H9 (cell line): ENCODE measurements around the gene PPP5C. TPM values are rescaled to one million over a fixed set of nuclear protein-coding genes. Genes with fewer than 3 reads are reported as not detected.

ENCODE experiments used
- DNase-seq: peaks from one replicate; pipeline ENCODE4 v3.0.0-alpha.2; 2017
- H2AFZ ChIP-seq: one replicate; pipeline ENCODE4 v1.6.1; 2013; ENCODE audit warnings: mild to moderate bottlenecking, low read length, control low read depth, moderate library complexity
- H2AK5ac ChIP-seq: 2 replicates; pipeline ENCODE4 v1.6.1; 2013; ENCODE audit warnings: low read length, control low read depth, mixed read lengths; ENCODE audit not compliant: insufficient read length
- H2BK120ac ChIP-seq: one replicate; pipeline ENCODE4 v1.6.1; 2013; ENCODE audit warnings: low read depth, mild to moderate bottlenecking, low read length, control low read depth, inconsistent platforms; ENCODE audit not compliant: poor library complexity, severe bottlenecking
- H2BK12ac ChIP-seq: 2 replicates; pipeline ENCODE4 v1.6.1; 2013; ENCODE audit warnings: low read length, control low read depth, mixed read lengths, low read depth; ENCODE audit not compliant: insufficient read length
- H2BK15ac ChIP-seq: 2 replicates; pipeline ENCODE4 v1.6.1; 2013; ENCODE audit warnings: low read depth, low read length, control low read depth
- H2BK20ac ChIP-seq: one replicate; pipeline ENCODE4 v1.6.1; 2013; ENCODE audit warnings: low read depth, mild to moderate bottlenecking, low read length, control low read depth, inconsistent platforms; ENCODE audit not compliant: poor library complexity, severe bottlenecking
- H2BK5ac ChIP-seq: 2 replicates; pipeline ENCODE4 v1.6.1; 2013; ENCODE audit warnings: low read length, control low read depth, mixed read lengths; ENCODE audit not compliant: insufficient read length
- H3K14ac ChIP-seq: 2 replicates; pipeline ENCODE4 v1.6.1; 2013; ENCODE audit warnings: low read length, control low read depth; ENCODE audit not compliant: insufficient read depth
- H3K18ac ChIP-seq: 2 replicates; pipeline ENCODE4 v1.6.1; 2013; ENCODE audit warnings: low read depth, mild to moderate bottlenecking, mixed read lengths, low read length, control low read depth; ENCODE audit not compliant: insufficient read length
- H3K23ac ChIP-seq: 2 replicates; pipeline ENCODE4 v1.6.1; 2013; ENCODE audit warnings: low read length, control low read depth, mixed read lengths, low read depth; ENCODE audit not compliant: insufficient read length
- H3K23me2 ChIP-seq: 2 replicates; pipeline ENCODE4 v1.6.1; 2013; ENCODE audit warnings: low read depth, mild to moderate bottlenecking, mixed read lengths, low read length, control low read depth; ENCODE audit not compliant: insufficient read length, poor library complexity, severe bottlenecking
- H3K27ac ChIP-seq: 2 replicates; pipeline ENCODE4 v1.5.1; 2013; ENCODE audit warnings: low read length, control low read depth, mixed read lengths, low read depth; ENCODE audit not compliant: insufficient read length
- H3K27me3 ChIP-seq: 2 replicates; pipeline ENCODE4 v1.6.1; 2013; ENCODE audit warnings: low read length, control low read depth, inconsistent platforms; ENCODE audit not compliant: insufficient read depth
- H3K4ac ChIP-seq: 2 replicates; pipeline ENCODE4 v1.6.1; 2013; ENCODE audit warnings: low read depth, mild to moderate bottlenecking, control low read depth, inconsistent platforms, low read length, moderate library complexity
- H3K4me1 ChIP-seq: 2 replicates; pipeline ENCODE4 v1.6.1; 2013; ENCODE audit warnings: low read length, control low read depth, inconsistent platforms; ENCODE audit not compliant: insufficient read depth
- H3K4me2 ChIP-seq: 2 replicates; pipeline ENCODE4 v1.6.1; 2013; ENCODE audit warnings: low read length, control low read depth, mixed read lengths; ENCODE audit not compliant: insufficient read length, insufficient read depth
- H3K56ac ChIP-seq: 2 replicates; pipeline ENCODE4 v1.6.1; 2013; ENCODE audit warnings: low read depth, mild to moderate bottlenecking, mixed read lengths, low read length, control low read depth; ENCODE audit not compliant: insufficient read length
- H3K79me1 ChIP-seq: 2 replicates; pipeline ENCODE4 v1.6.1; 2013; ENCODE audit warnings: low read depth, mild to moderate bottlenecking, moderate library complexity, low read length, control low read depth, inconsistent platforms; ENCODE audit not compliant: insufficient read depth, poor library complexity, severe bottlenecking
- H3K79me2 ChIP-seq: 2 replicates; pipeline ENCODE4 v1.6.1; 2013; ENCODE audit warnings: low read length, control low read depth, inconsistent platforms; ENCODE audit not compliant: insufficient read depth
- H3K9ac ChIP-seq: 2 replicates; pipeline ENCODE4 v1.6.1; 2013; ENCODE audit warnings: low read length, control low read depth, mixed read lengths; ENCODE audit not compliant: insufficient read length; ENCODE audit errors: extremely low read depth
- H3K9me3 ChIP-seq: one replicate; pipeline ENCODE4 v1.6.1; 2013; ENCODE audit warnings: low read depth, low read length, inconsistent platforms; ENCODE audit not compliant: control insufficient read depth
- H3T11ph ChIP-seq: one replicate; pipeline ENCODE4 v1.6.1; 2013; ENCODE audit warnings: mild to moderate bottlenecking, low read length, control low read depth, inconsistent platforms
- H4K20me1 ChIP-seq: one replicate; pipeline ENCODE4 v1.6.1; 2013; ENCODE audit not compliant: control insufficient read depth, insufficient read length, insufficient read depth
- H4K5ac ChIP-seq: 2 replicates; pipeline ENCODE4 v1.6.1; 2013; ENCODE audit warnings: low read depth, mild to moderate bottlenecking, mixed read lengths, low read length, control low read depth; ENCODE audit not compliant: insufficient read length
- H4K8ac ChIP-seq: replicated peaks from 2 replicates; pipeline ENCODE4 v1.6.1; 2013; ENCODE audit warnings: low read length, control low read depth, mixed read lengths, low read depth; ENCODE audit not compliant: insufficient read length
- H4K91ac ChIP-seq: 2 replicates; pipeline ENCODE4 v1.6.1; 2013; ENCODE audit warnings: low read depth, mild to moderate bottlenecking, moderate library complexity, mixed read lengths, low read length, control low read depth; ENCODE audit not compliant: insufficient read length
- H3K27ac Mint-ChIP-seq, 3 experiments: 2 replicates in 2 of 3; 3 replicates in 1 of 3; pipeline ENCODE4 v1.8.0; 2020 to 2021; ENCODE audit warnings: mixed read lengths in 3 of 3, mild to moderate bottlenecking in 1 of 3, moderate library complexity in 1 of 3
- H3K27me3 Mint-ChIP-seq: 2 replicates; pipeline ENCODE4 v1.8.0; 2021; ENCODE audit warnings: low read depth, mild to moderate bottlenecking, moderate library complexity, mixed read lengths
- H3K36me3 Mint-ChIP-seq, 3 experiments: 2 replicates in 2 of 3; 3 replicates in 1 of 3; pipeline ENCODE4 v1.8.0; 2020 to 2021; ENCODE audit warnings: low read depth in 3 of 3, mixed read lengths in 3 of 3; ENCODE audit not compliant: insufficient read depth in 1 of 3
- H3K4me1 Mint-ChIP-seq, 2 experiments: 2 replicates each; pipeline ENCODE4 v1.8.0; 2020; ENCODE audit warnings: mixed read lengths in 2 of 2
- H3K4me3 Mint-ChIP-seq, 2 experiments: 2 replicates in 1 of 2; 3 replicates in 1 of 2; pipeline ENCODE4 v1.8.0; 2020 to 2021; ENCODE audit warnings: mild to moderate bottlenecking in 2 of 2, mixed read lengths in 2 of 2, moderate library complexity in 1 of 2
- H3K9me3 Mint-ChIP-seq, 2 experiments: 2 replicates in 1 of 2; 3 replicates in 1 of 2; pipeline ENCODE4 v1.8.0; 2020; ENCODE audit warnings: mild to moderate bottlenecking in 2 of 2, mixed read lengths in 2 of 2, moderate library complexity in 1 of 2
- CTCF ChIP-seq: fragments of 200-600 bp; sonication (generic); conservative IDR thresholded peaks from 3 replicates; pipeline ENCODE4 v1.8.0; 2021; ENCODE audit warnings: antibody characterized with exemption, mild to moderate bottlenecking
- WGBS: extraction: QIAGEN DNeasy Blood & Tissue Kit; methylation state at CpG from one replicate; pipeline ENCODE4 v1.1.7; 2013; ENCODE audit warnings: missing lambda C conversion rate, low lambda C conversion rate, mixed read lengths; ENCODE audit not compliant: insufficient read length; ENCODE audit errors: extremely low coverage; 5-methylcytosine and 5-hydroxymethylcytosine counted together
- total RNA-seq: library from RNA; stranded (reverse); gene quantifications from 2 replicates; pipeline ENCODE4 v1.2.1, GENCODE V29; 2021

Gene PPP5C
- total RNA-seq, 1 experiment from 2014 or later = 108 TPM

- H2BK5ac ChIP-seq = no peak overlapping the region
- H3K79me2 ChIP-seq = no peaks in the 10 kb centered on the region
- no peak overlapping the region for H3T11ph ChIP-seq
- H4K8ac ChIP-seq = no peak overlapping the region
- no peak overlapping the region for H3K56ac ChIP-seq
- H3K4me2 ChIP-seq = no peak overlapping the region
- no peak overlapping the region for H2BK15ac ChIP-seq
- no peak overlapping the region for H2BK120ac ChIP-seq
- no peak overlapping the region for H2BK12ac ChIP-seq
- no peak overlapping the region for H3K4ac ChIP-seq
- no peaks in the 10 kb centered on the region for H3K79me1 ChIP-seq
- no peak overlapping the region for H4K5ac ChIP-seq
- H2BK20ac ChIP-seq = no peak overlapping the region
- H3K23me2 ChIP-seq = peaks cover 5% of the 10 kb centered on the region
- no peaks in the 10 kb centered on the region for H4K20me1 ChIP-seq
- peaks cover 2 to 32% (median 17%) of the 10 kb centered on the region in 3 experiments; a peak in 5 of 7 replicates for H3K36me3 Mint-ChIP-seq
- peaks cover 2% of the 10 kb centered on the region; the same call in 1 of the 2 replicates for H3K27me3 Mint-ChIP-seq
- H3K27ac ChIP-seq = no peak overlapping the region
- no CpG with 5 or more reads among the region's 3 CpGs for WGBS
- H3K14ac ChIP-seq = no peak overlapping the region
- no peak overlapping the region for H3K18ac ChIP-seq
- H2AK5ac ChIP-seq = no peak overlapping the region
- no peak for DNase-seq
- peaks cover 5 to 12% of the 10 kb centered on the region in 2 experiments; a peak in 3 of 4 replicates for H3K4me1 Mint-ChIP-seq
- no peaks in the 10 kb centered on the region for H3K4me1 ChIP-seq
- no peak overlapping the region for H3K27ac Mint-ChIP-seq
- no peak overlapping the region for H2AFZ ChIP-seq
- H3K9me3 Mint-ChIP-seq = peaks cover 0 to 2% of the 10 kb centered on the region in 2 experiments; a peak in 1 of 5 replicates
- no peak overlapping the region for H3K23ac ChIP-seq
- H3K4me3 Mint-ChIP-seq = no peak overlapping the region
- H4K91ac ChIP-seq = no peak overlapping the region
- H3K27me3 ChIP-seq = no peaks in the 10 kb centered on the region
- no peak for TF ChIP-seq CTCF
- H3K9ac ChIP-seq = no peak overlapping the region
- H3K9me3 ChIP-seq = no peaks in the 10 kb centered on the region
These were observed 5.0 kb upstream of the PPP5C start for GRCh38 chr19:46341937-46342336.
